GM19463 (cell line): Measurements from ENCODE around the gene GPRC5C.

ENCODE experiments used
- ATAC-seq: cut with Tn5 transposase; IDR thresholded peaks from one replicate; pipeline ENCODE4 v1.9.1; 2021; ENCODE audit warnings: mild to moderate bottlenecking, moderate library complexity; ENCODE audit not compliant: unreplicated experiment

GPRC5C gene

GRCh38 chr17:74430706-74431567 lies 951 bp upstream of the GPRC5C start:
- peak; percentile 50 for ATAC-seq

GRCh38 chr17:74432424-74432690 lies 469 bp downstream of the GPRC5C start:
- no peak for ATAC-seq

GRCh38 chr17:74432766-74433391 lies 991 bp downstream of the GPRC5C start:
- no peak for ATAC-seq

GRCh38 chr17:74433421-74434121 lies 1.7 kb downstream of the GPRC5C start:
- no peak for ATAC-seq

GRCh38 chr17:74435775-74436359 lies 4.0 kb downstream of the GPRC5C start:
- no peak for ATAC-seq

GRCh38 chr17:74437702-74438101 lies 5.8 kb downstream of the GPRC5C start:
- no peak for ATAC-seq

GRCh38 chr17:74439691-74440567 lies 8.0 kb downstream of the GPRC5C start:
- ATAC-seq = no peak

GRCh38 chr17:74441537-74441936 lies 9.6 kb downstream of the GPRC5C start:
- ATAC-seq = no peak

GRCh38 chr17:74442291-74442669 lies 10.4 kb downstream of the GPRC5C start:
- no peak for ATAC-seq

GRCh38 chr17:74442670-74443515 lies 11.0 kb downstream of the GPRC5C start:
- ATAC-seq = peak; percentile 60

GRCh38 chr17:74443516-74444296 lies 11.8 kb downstream of the GPRC5C start:
- ATAC-seq = no peak

- ATAC-seq = no peak
Observed at GRCh38 chr17:74444406-74444805, 12.5 kb downstream of the GPRC5C start.

- ATAC-seq = no peak
Observed at GRCh38 chr17:74445158-74445557, 13.3 kb downstream of the GPRC5C start.

- ATAC-seq = peak; percentile 54
Observed at GRCh38 chr17:74446551-74447500, 14.9 kb downstream of the GPRC5C start.

GRCh38 chr17:74447628-74448159 lies 15.8 kb downstream of the GPRC5C start:
- ATAC-seq = no peak

GRCh38 chr17:74448756-74449155 lies 16.9 kb downstream of the GPRC5C start:
- no peak for ATAC-seq

GRCh38 chr17:74449306-74449705 lies 17.4 kb downstream of the GPRC5C start:
- no peak for ATAC-seq

GRCh38 chr17:74449773-74450172 lies 17.9 kb downstream of the GPRC5C start:
- ATAC-seq = no peak
